Spleen (tissue), 11 donors: Measurements from ENCODE around the gene BICDL2. TPM values are rescaled to one million over a fixed set of nuclear protein-coding genes. Genes with fewer than 3 reads are reported as not detected.

Experiments used
- DNase-seq: peaks from one replicate; pipeline ENCODE4 v3.0.0-alpha.2; 2020
- H3K27ac ChIP-seq, 8 donors: fragments of 200-600 bp; sonication (generic) in 7 of 8; 1 replicate in 4 of 8; 2 replicates in 4 of 8; pipeline versions ENCODE4 v1.5.0 to v1.8.0; 2016 to 2021; ENCODE audit warnings: inconsistent platforms in 4 of 8, mild to moderate bottlenecking in 4 of 8, moderate library complexity in 1 of 8
- H3K27me3 ChIP-seq, 7 donors: fragments of 200-600 bp; sonication (generic) in 6 of 7; replicated peaks in 1 of 7; 1 replicate in 4 of 7; 2 replicates in 3 of 7; pipeline versions ENCODE4 v1.5.0 to v1.8.0; 2016 to 2021; ENCODE audit warnings: inconsistent platforms in 3 of 7, mild to moderate bottlenecking in 1 of 7
- H3K36me3 ChIP-seq, 6 donors: fragments of 200-600 bp; sonication (generic) in 5 of 6; 1 replicate in 4 of 6; 2 replicates in 2 of 6; pipeline versions ENCODE4 v1.5.0 to v1.8.0; 2016 to 2021; ENCODE audit warnings: inconsistent platforms in 2 of 6
- H3K4me1 ChIP-seq, 6 donors: fragments of 200-600 bp; sonication (generic) in 5 of 6; 1 replicate in 3 of 6; 2 replicates in 3 of 6; pipeline versions ENCODE4 v1.5.0 to v1.8.0; 2016 to 2021; ENCODE audit warnings: inconsistent platforms in 3 of 6
- H3K4me3 ChIP-seq, 8 donors: fragments of 200-600 bp; sonication (generic) in 7 of 8; 1 replicate in 4 of 8; 2 replicates in 4 of 8; pipeline versions ENCODE4 v1.5.0 to v1.8.0; 2016 to 2021; ENCODE audit warnings: inconsistent platforms in 4 of 8, mild to moderate bottlenecking in 4 of 8, moderate library complexity in 2 of 8
- H3K9me3 ChIP-seq, 8 donors: fragments of 200-600 bp; sonication (generic) in 7 of 8; 1 replicate in 4 of 8; 2 replicates in 4 of 8; pipeline versions ENCODE4 v1.5.0 to v1.8.0; 2016 to 2021; ENCODE audit warnings: inconsistent platforms in 4 of 8
- CTCF ChIP-seq, 11 experiments: fragments of 200-600 bp in 7 of 11; fragments of 450-650 bp in 4 of 11; sonication (generic) in 4 of 11; IDR thresholded peaks in 8 of 11; conservative IDR thresholded peaks in 3 of 11; 1 replicate in 7 of 11; 2 replicates in 4 of 11; pipeline versions ENCODE4 v1.4.0 to v1.8.0; 2016 to 2021; ENCODE audit warnings: antibody characterized with exemption in 11 of 11, inconsistent platforms in 4 of 11, mild to moderate bottlenecking in 1 of 11
- POLR2A ChIP-seq, 3 donors: fragments of 450-650 bp; IDR thresholded peaks; one replicate each; pipeline ENCODE4 v1.5.1; 2017; ENCODE audit warnings: antibody characterized with exemption in 3 of 3, mild to moderate bottlenecking in 1 of 3
- POLR2AphosphoS5 ChIP-seq, 3 donors: sonication (generic); formaldehyde crosslinking; IDR thresholded peaks; one replicate each; pipeline ENCODE4 v1.5.1; 2017; ENCODE audit warnings: antibody characterized with exemption in 3 of 3
- WGBS, 5 donors: extraction: QIAGEN DNeasy Blood & Tissue Kit in 3 of 5; methylation state at CpG; one replicate each; pipeline versions ENCODE4 v1.1.5 to v1.1.7; 2013 to 2018; 5-methylcytosine and 5-hydroxymethylcytosine counted together
- intact Hi-C: fragments of 100-400 bp; cut with DNase I; formaldehyde crosslinking; loops from one replicate; pipeline ENCODE4 v1.15.0; 2023; ENCODE audit warnings: low total_unique reads
- polyA plus RNA-seq, 3 donors: library from polyadenylated mRNA; stranded (reverse); fragments of 200-250 nt; gene quantifications; one replicate each; pipeline ENCODE4 v1.2.1, GENCODE V29; 2013
- total RNA-seq, 7 donors: library from RNA; depleted of rRNA in 3 of 7; stranded (reverse); fragments of >200 nt in 3 of 7; fragmentation: NEBNext Ultra II Directional in 4 of 7; extraction: Animal tissue kit (Norgen Biotek cat#: 25700) in 4 of 7; gene quantifications; one replicate each; pipeline versions ENCODE4 v1.1.0 to v1.2.1, GENCODE V29; 2016 to 2021
- donor health status: healthy with polysubstance abuse.
- donor health status: DM: no; HTN: no; CAD: no; lungs with moderate emphysema.
- donor health status: DM: no; HTN: no; CAD: no.
- donor health status: Bipolar disorder and iron deficiency.
- donor health status: healthy.
- donor health status: DM: no; HTN: no; CAD: no.
- donor health status: DM: yes; HTN: yes; CAD: no.

Gene BICDL2
- total and polyA plus RNA-seq, 10 donors = 0.03 to 0.77 (median 0.30) TPM; not detected in 3

GRCh38 chr16:3025032-3026002 lies 11.4 kb downstream of the BICDL2 start:
- peak; percentile 78 for DNase-seq

GRCh38 chr16:3023669-3024478 lies 12.9 kb downstream of the BICDL2 start, which contains the start of the genes HCFC1R1 and THOC6:
Gene HCFC1R1, minus strand, starts transcription at chr16:3023942. Its CDS starts 1 bp downstream, at chr16:3023941.
Gene THOC6, plus strand, starts transcription at chr16:3024035. Its CDS starts 292 bp downstream, at chr16:3024327.
- peak within 1 kb of the TSS; percentile 94 to 97 (median 95) for H3K27ac ChIP-seq
- peak; percentile 100 for DNase-seq
- peaks cover 0 to 27% (median 18%) of the 10 kb centered on the region in 6 donors for H3K36me3 ChIP-seq
- peaks cover 43 to 85% (median 72%) of the 10 kb centered on the region in 6 donors for H3K4me1 ChIP-seq
- no peaks in the 10 kb centered on the region for H3K9me3 ChIP-seq
- H3K4me3 ChIP-seq = peak within 1 kb of the TSS; percentile 29 to 86 (median 63)
- intact Hi-C loops = no loop called here
- TF ChIP-seq CTCF (IDR thresholded peaks at IDR 0.05 in 8 of 11, conservative IDR thresholded peaks at IDR 0.05 in 3 of 11) (peak in 2 of 11 experiments; percentile 18 to 28), POLR2AphosphoS5 (IDR thresholded peaks at IDR 0.05) (peak; percentile 91 to 96 (median 91)), POLR2A (IDR thresholded peaks at IDR 0.05) (peak in 2 of 3 donors; percentile 27 to 51)
- WGBS, 5 donors = 1 to 2% (median 1%) methylated on average over 46 to 69 of the region's 69 CpGs
- peaks cover 0 to 14% (median 5%) of the 10 kb centered on the region in 7 donors for H3K27me3 ChIP-seq

More at GRCh38 chr16:3025032-3026002, 11.4 kb downstream of the BICDL2 start:
- no peaks in the 10 kb centered on the region for H3K9me3 ChIP-seq
- no peak overlapping the region for H3K4me3 ChIP-seq
- TF ChIP-seq POLR2A (IDR thresholded peaks at IDR 0.05) (no peak), CTCF (IDR thresholded peaks at IDR 0.05 in 8 of 11, conservative IDR thresholded peaks at IDR 0.05 in 3 of 11) (no peak), POLR2AphosphoS5 (IDR thresholded peaks at IDR 0.05) (no peak)
- 95 to 96% (median 96%) methylated on average over 18 of the region's 18 CpGs for WGBS, 5 donors
- intact Hi-C loops = no loop called here
- H3K27me3 ChIP-seq = peaks cover 0 to 23% (median 18%) of the 10 kb centered on the region in 7 donors
- peaks cover 0 to 27% (median 18%) of the 10 kb centered on the region in 6 donors for H3K36me3 ChIP-seq
- H3K4me1 ChIP-seq = peaks cover 37 to 86% (median 70%) of the 10 kb centered on the region in 6 donors
- H3K27ac ChIP-seq = peak overlapping the region in 1 of 8 donors; percentile 94

GRCh38 chr16:3023415-3023668 lies 13.4 kb downstream of the BICDL2 start:
- Histone ChIP-seq H3K4me1 (peaks cover 43 to 85% (median 70%) of the 10 kb centered on the region in 6 donors), H3K27ac (peak overlapping the region; percentile 94 to 97 (median 95)), H3K27me3 (peaks cover 0 to 14% (median 3%) of the 10 kb centered on the region in 7 donors), H3K9me3 (no peaks in the 10 kb centered on the region), H3K36me3 (peaks cover 0 to 27% (median 18%) of the 10 kb centered on the region in 6 donors), H3K4me3 (peak overlapping the region; percentile 29 to 86 (median 63))
- intact Hi-C loops = no loop called here
- TF ChIP-seq POLR2AphosphoS5 (IDR thresholded peaks at IDR 0.05) (no peak), POLR2A (IDR thresholded peaks at IDR 0.05) (no peak), CTCF (IDR thresholded peaks at IDR 0.05 in 8 of 11, conservative IDR thresholded peaks at IDR 0.05 in 3 of 11) (no peak)
- WGBS, 5 donors = 12 to 55% (median 34%) methylated on average over 4 to 6 of the region's 6 CpGs
- DNase-seq = no peak
